Stimulated activated naive CD8-positive, alpha-beta T cell treated with anti-CD3 and anti-CD28 coated beads, Interleukin-15, Interleukin-2, amounts not matched to agents 100 ng/mL and 50 ng/mL, for 24 hours (primary cell): ENCODE data around the gene EML6.

ENCODE experiments used
- H3K27ac Mint-ChIP-seq: one replicate; pipeline ENCODE4 v1.8.0; 2021; ENCODE audit warnings: mild to moderate bottlenecking, mixed read lengths
- H3K27me3 Mint-ChIP-seq: one replicate; pipeline ENCODE4 v1.8.0; 2021; ENCODE audit warnings: mixed read lengths
- H3K36me3 Mint-ChIP-seq: one replicate; pipeline ENCODE4 v1.8.0; 2021; ENCODE audit warnings: low read depth, mixed read lengths
- H3K4me1 Mint-ChIP-seq: one replicate; pipeline ENCODE4 v1.8.0; 2021; ENCODE audit warnings: low read depth, mixed read lengths
- H3K4me3 Mint-ChIP-seq: one replicate; pipeline ENCODE4 v1.8.0; 2021; ENCODE audit warnings: mild to moderate bottlenecking, mixed read lengths
- H3K9me3 Mint-ChIP-seq: one replicate; pipeline ENCODE4 v1.8.0; 2021; ENCODE audit warnings: mixed read lengths

Gene EML6

GRCh38 chr2:54920660-54921059 lies 197.2 kb downstream of the EML6 start:
- Mint-ChIP-seq H3K36me3 (no peaks in the 10 kb centered on the region), H3K9me3 (peaks cover 8% of the 10 kb centered on the region), H3K4me1 (no peaks in the 10 kb centered on the region), H3K27me3 (peaks cover 16% of the 10 kb centered on the region), H3K27ac (no peak overlapping the region), H3K4me3 (no peak overlapping the region)

GRCh38 chr2:54924121-54924520 lies 200.7 kb downstream of the EML6 start:
- no peak overlapping the region for H3K4me3 Mint-ChIP-seq
- H3K27me3 Mint-ChIP-seq = peaks cover 25% of the 10 kb centered on the region

GRCh38 chr2:54925022-54925421 lies 201.6 kb downstream of the EML6 start:
- H3K36me3 Mint-ChIP-seq = no peaks in the 10 kb centered on the region
- H3K4me1 Mint-ChIP-seq = no peaks in the 10 kb centered on the region

More at GRCh38 chr2:54924121-54924520, 200.7 kb downstream of the EML6 start:
- Mint-ChIP-seq H3K27ac (no peak overlapping the region), H3K4me1 (no peaks in the 10 kb centered on the region), H3K9me3 (peaks cover 8% of the 10 kb centered on the region), H3K36me3 (no peaks in the 10 kb centered on the region)

GRCh38 chr2:54927085-54927750 lies 203.8 kb downstream of the EML6 start:
- no peaks in the 10 kb centered on the region for H3K4me1 Mint-ChIP-seq
- H3K4me3 Mint-ChIP-seq = no peak overlapping the region
- H3K36me3 Mint-ChIP-seq = no peaks in the 10 kb centered on the region
- peaks cover 13% of the 10 kb centered on the region for H3K27me3 Mint-ChIP-seq
- H3K9me3 Mint-ChIP-seq = no peaks in the 10 kb centered on the region
- no peak overlapping the region for H3K27ac Mint-ChIP-seq

More at GRCh38 chr2:54925022-54925421, 201.6 kb downstream of the EML6 start:
- Mint-ChIP-seq H3K9me3 (peaks cover 8% of the 10 kb centered on the region), H3K4me3 (no peak overlapping the region), H3K27me3 (peaks cover 20% of the 10 kb centered on the region), H3K27ac (no peak overlapping the region)

GRCh38 chr2:54927751-54928615 lies 204.5 kb downstream of the EML6 start:
- Mint-ChIP-seq H3K36me3 (no peaks in the 10 kb centered on the region), H3K4me1 (no peaks in the 10 kb centered on the region), H3K4me3 (no peak overlapping the region)

GRCh38 chr2:54928719-54929118 lies 205.3 kb downstream of the EML6 start:
- H3K4me1 Mint-ChIP-seq = no peaks in the 10 kb centered on the region
- no peaks in the 10 kb centered on the region for H3K9me3 Mint-ChIP-seq
- H3K4me3 Mint-ChIP-seq = no peak overlapping the region
- peaks cover 13% of the 10 kb centered on the region for H3K27me3 Mint-ChIP-seq
- no peaks in the 10 kb centered on the region for H3K36me3 Mint-ChIP-seq
- H3K27ac Mint-ChIP-seq = no peak overlapping the region

More at GRCh38 chr2:54927751-54928615, 204.5 kb downstream of the EML6 start:
- Mint-ChIP-seq H3K27me3 (peaks cover 13% of the 10 kb centered on the region), H3K27ac (no peak overlapping the region), H3K9me3 (no peaks in the 10 kb centered on the region)

- Mint-ChIP-seq H3K4me3 (no peak overlapping the region), H3K27ac (no peak overlapping the region), H3K27me3 (peaks cover 10% of the 10 kb centered on the region), H3K9me3 (no peaks in the 10 kb centered on the region), H3K36me3 (no peaks in the 10 kb centered on the region), H3K4me1 (no peaks in the 10 kb centered on the region)
Observed at GRCh38 chr2:54931473-54931872, 208.0 kb downstream of the EML6 start.

GRCh38 chr2:54935389-54935788 lies 211.9 kb downstream of the EML6 start:
- no peak overlapping the region for H3K4me3 Mint-ChIP-seq
- H3K4me1 Mint-ChIP-seq = no peaks in the 10 kb centered on the region
- peaks cover 7% of the 10 kb centered on the region for H3K9me3 Mint-ChIP-seq
- H3K36me3 Mint-ChIP-seq = no peaks in the 10 kb centered on the region
- no peaks in the 10 kb centered on the region for H3K27me3 Mint-ChIP-seq
- no peak overlapping the region for H3K27ac Mint-ChIP-seq

- Mint-ChIP-seq H3K27me3 (no peaks in the 10 kb centered on the region), H3K36me3 (no peaks in the 10 kb centered on the region), H3K4me3 (no peak overlapping the region), H3K9me3 (peaks cover 7% of the 10 kb centered on the region), H3K27ac (no peak overlapping the region), H3K4me1 (no peaks in the 10 kb centered on the region)
Observed at GRCh38 chr2:54936766-54937165, 213.3 kb downstream of the EML6 start.

GRCh38 chr2:54939446-54940118 lies 216.1 kb downstream of the EML6 start:
- no peaks in the 10 kb centered on the region for H3K36me3 Mint-ChIP-seq
- no peak overlapping the region for H3K27ac Mint-ChIP-seq
- H3K4me1 Mint-ChIP-seq = no peaks in the 10 kb centered on the region
- no peak overlapping the region for H3K4me3 Mint-ChIP-seq
- H3K27me3 Mint-ChIP-seq = no peaks in the 10 kb centered on the region
- peaks cover 7% of the 10 kb centered on the region for H3K9me3 Mint-ChIP-seq

- Mint-ChIP-seq H3K27me3 (no peaks in the 10 kb centered on the region), H3K4me1 (peaks cover 5% of the 10 kb centered on the region), H3K27ac (no peak overlapping the region), H3K4me3 (no peak overlapping the region), H3K36me3 (no peaks in the 10 kb centered on the region), H3K9me3 (peaks cover 7% of the 10 kb centered on the region)
Observed at GRCh38 chr2:54940723-54941122, 217.3 kb downstream of the EML6 start.

- H3K27ac Mint-ChIP-seq = no peak overlapping the region
- H3K4me3 Mint-ChIP-seq = no peak overlapping the region
- H3K4me1 Mint-ChIP-seq = peaks cover 5% of the 10 kb centered on the region
- no peaks in the 10 kb centered on the region for H3K36me3 Mint-ChIP-seq
- no peaks in the 10 kb centered on the region for H3K27me3 Mint-ChIP-seq
- peaks cover 7% of the 10 kb centered on the region for H3K9me3 Mint-ChIP-seq
Observed at GRCh38 chr2:54941248-54941984, 218.0 kb downstream of the EML6 start.

- Mint-ChIP-seq H3K27ac (no peak overlapping the region), H3K9me3 (peaks cover 7% of the 10 kb centered on the region), H3K36me3 (no peaks in the 10 kb centered on the region), H3K27me3 (no peaks in the 10 kb centered on the region), H3K4me3 (no peak overlapping the region), H3K4me1 (peaks cover 5% of the 10 kb centered on the region)
Observed at GRCh38 chr2:54942373-54942772, 218.9 kb downstream of the EML6 start.

GRCh38 chr2:54944724-54945326 lies 221.4 kb downstream of the EML6 start:
- Mint-ChIP-seq H3K9me3 (no peaks in the 10 kb centered on the region), H3K27ac (no peak overlapping the region), H3K4me3 (no peak overlapping the region), H3K27me3 (no peaks in the 10 kb centered on the region), H3K4me1 (peaks cover 5% of the 10 kb centered on the region), H3K36me3 (no peaks in the 10 kb centered on the region)
